HUES6 (cell line): ENCODE measurements around the gene FLOT2.
A peak's percentile ranks its signal among the peaks of the same experiment; 100 is the strongest.
"Not testable (repeated sequence)": the region's sequence is repeated elsewhere in the genome, so short reads cannot be mapped to it uniquely, and the experiment has no call there.

ENCODE experiments used
- H3K27ac ChIP-seq: 2 replicates; pipeline ENCODE4 v1.7.0; 2013; ENCODE audit warnings: low read depth, mild to moderate bottlenecking, low read length, inconsistent platforms
- H3K27me3 ChIP-seq: 2 replicates; pipeline ENCODE4 v1.6.1; 2013; ENCODE audit warnings: low read length; ENCODE audit not compliant: control insufficient read depth, insufficient read depth
- H3K36me3 ChIP-seq: 2 replicates; pipeline ENCODE4 v1.6.1; 2013; ENCODE audit warnings: low read length; ENCODE audit not compliant: control insufficient read depth, insufficient read depth
- H3K4me1 ChIP-seq: 2 replicates; pipeline ENCODE4 v1.6.1; 2013; ENCODE audit warnings: low read length; ENCODE audit not compliant: control insufficient read depth, insufficient read depth
- H3K4me3 ChIP-seq: 2 replicates; pipeline ENCODE4 v1.5.1; 2013; ENCODE audit warnings: low read depth, low read length
- H3K9ac ChIP-seq: one replicate; pipeline ENCODE4 v1.6.1; 2013; ENCODE audit warnings: mild to moderate bottlenecking, low read length
- H3K9me3 ChIP-seq: 2 replicates; pipeline ENCODE4 v1.6.1; 2013; ENCODE audit warnings: low read depth, low read length; ENCODE audit not compliant: control insufficient read depth, insufficient read depth

The FLOT2 gene

GRCh38 chr17:28903546-28903841 lies 6.0 kb upstream of the FLOT2 start:
- H3K27me3 ChIP-seq, H3K4me1 ChIP-seq, H3K9ac ChIP-seq, H3K4me3 ChIP-seq, H3K9me3 ChIP-seq, H3K27ac ChIP-seq: not testable (repeated sequence)
- peaks cover 32% of the 10 kb centered on the region for H3K36me3 ChIP-seq

GRCh38 chr17:28902819-28903545 lies 5.4 kb upstream of the FLOT2 start, which contains the start of gene DHRS13:
DHRS13 (minus strand) TSS chr17:28903079; CDS start chr17:28902944, 135 bp downstream.
- peak within 1 kb of the TSS; percentile 86 for H3K9ac ChIP-seq
- peaks cover 6% of the 10 kb centered on the region; the same call in 1 of the 2 replicates for H3K4me1 ChIP-seq
- no peaks in the 10 kb centered on the region for H3K9me3 ChIP-seq
- peak within 1 kb of the TSS; percentile 87 for H3K4me3 ChIP-seq
- H3K27ac ChIP-seq, result peak within 1 kb of the TSS; percentile 64; the same call in 1 of the 2 replicates
- H3K36me3 ChIP-seq, result peaks cover 27% of the 10 kb centered on the region
- no peaks in the 10 kb centered on the region for H3K27me3 ChIP-seq

GRCh38 chr17:28901866-28902818 lies 4.6 kb upstream of the FLOT2 start:
- peak overlapping the region; percentile 86 for H3K9ac ChIP-seq
- peaks cover 10% of the 10 kb centered on the region; the same call in 1 of the 2 replicates for H3K4me1 ChIP-seq
- H3K36me3 ChIP-seq, result peaks cover 19% of the 10 kb centered on the region
- H3K4me3 ChIP-seq, result peak overlapping the region; percentile 87
- H3K9me3 ChIP-seq, result no peaks in the 10 kb centered on the region
- no peaks in the 10 kb centered on the region for H3K27me3 ChIP-seq
- peak overlapping the region; percentile 64; the same call in 1 of the 2 replicates for H3K27ac ChIP-seq

- peaks cover 9% of the 10 kb centered on the region for H3K36me3 ChIP-seq
- H3K9me3 ChIP-seq, result no peaks in the 10 kb centered on the region
- no peak overlapping the region for H3K9ac ChIP-seq
- peak overlapping the region; percentile 87 for H3K4me3 ChIP-seq
- peaks cover 16% of the 10 kb centered on the region for H3K4me1 ChIP-seq
- no peaks in the 10 kb centered on the region for H3K27me3 ChIP-seq
- H3K27ac ChIP-seq, result no peak overlapping the region
Measured at GRCh38 chr17:28900986-28901726, 3.6 kb upstream of the FLOT2 start.

DNA sequence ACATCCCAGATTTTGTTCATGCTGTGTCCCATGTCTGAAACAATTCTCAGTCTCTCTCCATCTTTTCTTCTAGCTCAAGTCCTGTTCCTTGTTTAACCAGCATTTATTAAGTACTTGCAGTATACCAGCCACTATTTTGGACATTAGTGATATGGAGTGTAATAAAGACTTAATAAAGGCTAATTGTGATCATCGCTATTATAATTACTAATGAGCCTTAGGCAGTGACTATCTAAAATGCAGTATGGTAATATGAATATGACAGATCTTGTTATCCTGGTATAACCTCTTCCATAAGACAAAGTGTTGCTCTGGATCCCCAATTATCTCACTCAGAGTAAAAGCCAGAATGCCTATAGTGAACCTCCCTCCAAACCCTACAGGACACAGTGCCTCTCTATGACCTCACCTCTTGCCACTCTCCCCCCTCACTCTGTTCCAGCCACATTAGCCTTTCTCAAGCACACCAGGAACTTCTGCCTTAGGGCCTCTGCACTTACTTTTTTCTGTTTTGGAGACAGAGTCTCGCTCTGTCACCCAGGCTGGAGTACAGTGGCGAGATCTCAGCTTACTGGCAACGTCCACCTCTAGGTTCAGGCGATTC lies 1.8 kb upstream of the FLOT2 start:
- Histone ChIP-seq H3K4me3 (no peak overlapping the region), H3K36me3 (peaks cover 7% of the 10 kb centered on the region; the same call in 1 of the 2 replicates), H3K27ac (no peak overlapping the region), H3K4me1 (peaks cover 21% of the 10 kb centered on the region), H3K9me3 (no peaks in the 10 kb centered on the region), H3K27me3 (no peaks in the 10 kb centered on the region), H3K9ac (no peak overlapping the region)

DNA sequence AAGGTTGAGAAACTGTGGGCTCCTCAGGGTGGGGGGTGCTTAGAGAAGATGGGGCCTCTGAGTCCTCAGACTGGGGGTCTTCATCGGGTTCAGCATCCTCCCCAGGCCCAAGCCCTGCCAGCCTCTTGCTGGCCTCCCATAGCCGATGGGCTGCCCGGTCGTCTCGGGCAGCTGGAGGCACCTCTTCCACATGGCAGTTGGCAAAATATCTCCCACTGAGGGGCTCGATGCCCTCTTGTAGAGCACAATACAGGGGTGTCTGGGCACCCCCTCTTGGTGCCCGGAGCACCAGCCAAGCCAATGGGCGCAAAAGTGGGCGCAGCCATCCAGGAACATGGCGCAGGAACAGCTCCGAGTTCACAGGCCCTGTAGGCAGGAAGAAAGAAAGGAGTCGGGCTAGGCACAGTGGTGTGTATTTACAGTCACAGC lies 1.0 kb upstream of the FLOT2 start:
- Histone ChIP-seq H3K27me3 (no peaks in the 10 kb centered on the region), H3K4me3 (no peak overlapping the region), H3K27ac (no peak overlapping the region), H3K4me1 (peaks cover 21% of the 10 kb centered on the region), H3K9me3 (no peaks in the 10 kb centered on the region), H3K36me3 (peaks cover 7% of the 10 kb centered on the region; the same call in 1 of the 2 replicates), H3K9ac (no peak overlapping the region)

DNA sequence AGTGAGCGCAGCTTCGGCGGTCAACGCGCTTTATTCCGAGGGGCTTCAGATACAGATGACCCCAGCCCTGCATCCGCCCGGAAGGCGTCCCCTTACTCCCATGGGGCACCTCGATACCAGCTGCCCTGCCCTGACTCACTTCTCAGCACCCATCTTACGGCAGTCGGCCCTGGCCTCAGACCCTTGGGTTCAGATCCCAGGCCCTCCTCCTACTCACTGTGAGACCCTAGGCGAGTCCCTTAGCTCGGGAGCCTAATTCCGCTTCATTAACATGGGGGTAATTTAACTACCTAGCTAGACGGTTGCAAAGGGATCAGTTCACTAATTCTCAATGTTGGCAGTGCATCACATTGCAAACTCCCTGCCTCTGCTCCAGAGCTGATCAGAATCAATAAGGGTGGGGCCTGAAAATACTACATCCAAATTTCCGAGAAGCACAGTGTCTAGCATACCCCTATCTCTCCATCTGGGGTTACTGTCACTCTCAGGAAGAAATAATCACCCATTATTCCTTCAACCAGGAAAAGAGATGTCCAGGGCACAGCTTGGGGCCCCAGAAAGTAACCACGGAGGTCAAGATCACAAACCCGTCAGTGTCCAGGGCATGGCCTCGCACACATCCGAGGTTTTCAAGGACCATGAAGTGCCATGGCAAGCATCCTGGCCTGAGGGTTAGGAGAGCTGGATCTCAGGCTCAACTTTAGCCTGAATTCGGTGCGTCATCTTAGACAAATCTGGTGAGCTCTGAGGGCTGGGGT lies 415 bp upstream of the FLOT2 start:
- peak overlapping the region; percentile 94 for H3K4me3 ChIP-seq
- no peaks in the 10 kb centered on the region for H3K9me3 ChIP-seq
- peak overlapping the region; percentile 73 for H3K9ac ChIP-seq
- peaks cover 18% of the 10 kb centered on the region for H3K4me1 ChIP-seq
- no peak overlapping the region for H3K27ac ChIP-seq
- peaks cover 7% of the 10 kb centered on the region; the same call in 1 of the 2 replicates for H3K36me3 ChIP-seq
- no peaks in the 10 kb centered on the region for H3K27me3 ChIP-seq

GRCh38 chr17:28896491-28896883 lies 1.0 kb downstream of the FLOT2 start:
- no peak overlapping the region for H3K27ac ChIP-seq
- peaks cover 18% of the 10 kb centered on the region for H3K4me1 ChIP-seq
- peak overlapping the region; percentile 73 for H3K9ac ChIP-seq
- peaks cover 9% of the 10 kb centered on the region; the same call in 1 of the 2 replicates for H3K36me3 ChIP-seq
- H3K27me3 ChIP-seq, result no peaks in the 10 kb centered on the region
- no peaks in the 10 kb centered on the region for H3K9me3 ChIP-seq
- H3K4me3 ChIP-seq, result peak overlapping the region; percentile 94

DNA sequence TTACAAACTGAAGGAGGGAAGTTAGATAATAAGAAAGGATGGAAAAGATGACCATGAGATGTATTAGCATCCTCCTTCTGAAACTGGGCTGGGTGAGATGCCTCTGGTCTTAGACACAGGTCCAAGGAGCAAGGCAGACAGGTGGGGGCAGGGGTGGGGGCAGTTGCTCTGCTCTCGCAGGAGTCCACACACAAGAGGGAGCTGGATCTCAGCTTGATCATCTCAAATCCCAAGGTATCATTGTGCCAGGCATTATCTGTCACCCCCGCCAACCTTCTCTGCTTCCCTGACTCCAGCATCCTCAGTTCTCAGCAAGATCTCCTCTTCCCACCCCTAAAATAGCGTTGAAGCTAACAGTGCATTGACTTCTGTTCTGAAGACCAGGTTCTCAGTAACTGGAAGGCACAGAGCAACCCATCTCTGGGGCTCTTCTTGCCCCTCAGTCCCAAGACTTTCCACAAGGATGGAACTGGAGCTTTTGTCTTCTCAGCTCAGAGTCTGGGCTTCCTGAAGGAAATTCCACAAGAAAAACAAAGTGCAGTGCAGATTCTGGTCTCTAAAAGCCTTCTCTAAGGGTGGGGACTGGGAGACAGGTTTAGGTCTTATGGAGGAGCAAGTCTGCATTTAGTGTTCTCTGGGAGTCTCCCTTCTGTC lies 1.6 kb downstream of the FLOT2 start:
- Histone ChIP-seq H3K4me1 (peaks cover 18% of the 10 kb centered on the region), H3K4me3 (peak overlapping the region; percentile 94), H3K9ac (peak overlapping the region; percentile 73), H3K27me3 (no peaks in the 10 kb centered on the region), H3K36me3 (peaks cover 13% of the 10 kb centered on the region), H3K27ac (no peak overlapping the region), H3K9me3 (no peaks in the 10 kb centered on the region)
